ENCODE measurements around the gene ST3GAL3.

The ST3GAL3 gene

GRCh38 chr1:43866201-43866600, 158.9 kb downstream of the ST3GAL3 start:
- TF ChIP-seq ZFX (IDR thresholded peaks at IDR 0.05) (no peak), CTCF (conservative IDR thresholded peaks at IDR 0.05) (no peak)
- no peak overlapping the region for H3K27ac ChIP-seq

GRCh38 chr1:43867976-43868740, 160.8 kb downstream of the ST3GAL3 start:
- H3K27ac ChIP-seq, result no peak overlapping the region
- no peak for TF ChIP-seq CTCF (conservative IDR thresholded peaks at IDR 0.05)
- TF ChIP-seq ZFX (IDR thresholded peaks at IDR 0.05), result no peak

- H3K27ac ChIP-seq, result no peak overlapping the region
- TF ChIP-seq CTCF (conservative IDR thresholded peaks at IDR 0.05) (no peak), ZFX (IDR thresholded peaks at IDR 0.05) (no peak)
Measured at GRCh38 chr1:43868741-43869067, 161.4 kb downstream of the ST3GAL3 start.

GRCh38 chr1:43870306-43870705, 163.0 kb downstream of the ST3GAL3 start:
- TF ChIP-seq ZFX (IDR thresholded peaks at IDR 0.05) (no peak), CTCF (conservative IDR thresholded peaks at IDR 0.05) (no peak)
- H3K27ac ChIP-seq, result no peak overlapping the region

GRCh38 chr1:43871181-43871910, 164.0 kb downstream of the ST3GAL3 start:
- TF ChIP-seq CTCF (conservative IDR thresholded peaks at IDR 0.05) (no peak), ZFX (IDR thresholded peaks at IDR 0.05) (no peak)
- no peak overlapping the region for H3K27ac ChIP-seq

- H3K27ac ChIP-seq, result no peak overlapping the region
- TF ChIP-seq ZFX (IDR thresholded peaks at IDR 0.05) (no peak), CTCF (conservative IDR thresholded peaks at IDR 0.05) (no peak)
Measured at GRCh38 chr1:43872280-43872679, 164.9 kb downstream of the ST3GAL3 start.

- H3K27ac ChIP-seq, result no peak overlapping the region
- TF ChIP-seq ZFX (IDR thresholded peaks at IDR 0.05) (no peak), CTCF (conservative IDR thresholded peaks at IDR 0.05) (no peak)
Measured at GRCh38 chr1:43873851-43874250, 166.5 kb downstream of the ST3GAL3 start.

Data from C4-2B (cell line).